Islet precursor cell (in vitro differentiated cells): ENCODE results near the gene RAD51B.

Experiments
- DNase-seq: peaks from one replicate; pipeline ENCODE4 v3.0.0-alpha.2; 2018

RAD51B gene

GRCh38 chr14:68634332-68634731 lies 814.8 kb downstream of the RAD51B start:
- DNase-seq: peak; percentile 65

GRCh38 chr14:68634874-68635595 lies 815.5 kb downstream of the RAD51B start:
- DNase-seq: peak; percentile 32

GRCh38 chr14:68636597-68636996 lies 817.0 kb downstream of the RAD51B start:
- DNase-seq: peak; percentile 68

DNA sequence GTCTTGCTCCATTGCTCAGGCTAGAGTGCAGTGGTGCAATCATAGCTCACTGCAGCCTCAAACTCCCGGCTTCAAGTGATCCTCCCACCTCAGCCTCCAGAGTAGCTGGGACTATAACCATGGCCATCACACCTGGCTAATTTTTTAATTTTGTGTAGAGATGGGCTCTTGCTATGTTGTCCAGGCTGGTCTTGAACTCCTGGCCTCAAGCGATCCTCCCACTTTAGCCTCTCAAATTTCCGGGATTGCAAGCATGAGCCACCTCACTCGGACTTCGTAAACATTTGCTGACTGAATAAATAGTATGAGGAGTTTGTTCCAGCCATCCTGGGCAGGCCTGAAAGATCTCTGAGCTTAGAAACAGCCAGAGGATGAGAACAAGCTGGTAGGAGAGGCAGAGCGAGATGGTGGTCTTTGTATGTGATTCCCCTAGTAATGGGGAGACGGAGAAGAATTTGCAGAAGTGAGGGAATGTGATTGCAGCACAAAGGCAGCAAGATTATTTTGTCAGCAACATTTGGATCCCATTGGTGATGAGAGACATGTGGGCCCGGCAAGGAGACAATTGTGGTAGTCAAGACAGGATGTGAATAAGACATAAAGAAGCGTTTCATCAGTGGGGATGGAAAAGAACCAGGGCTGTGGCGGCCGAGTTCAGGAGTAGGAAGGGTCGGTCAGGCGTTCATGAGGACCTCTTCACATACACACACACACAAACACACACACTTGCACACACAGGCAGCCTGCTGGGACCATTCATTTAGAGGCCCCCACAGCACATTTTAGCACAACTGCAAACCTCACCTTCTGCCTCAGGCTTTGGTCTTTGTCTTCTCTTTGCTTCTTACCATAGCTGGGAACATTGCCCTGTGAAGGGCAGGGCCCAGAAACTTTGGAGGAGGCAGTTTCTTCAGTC lies 817.8 kb downstream of the RAD51B start:
- peak; percentile 54 for DNase-seq

DNA sequence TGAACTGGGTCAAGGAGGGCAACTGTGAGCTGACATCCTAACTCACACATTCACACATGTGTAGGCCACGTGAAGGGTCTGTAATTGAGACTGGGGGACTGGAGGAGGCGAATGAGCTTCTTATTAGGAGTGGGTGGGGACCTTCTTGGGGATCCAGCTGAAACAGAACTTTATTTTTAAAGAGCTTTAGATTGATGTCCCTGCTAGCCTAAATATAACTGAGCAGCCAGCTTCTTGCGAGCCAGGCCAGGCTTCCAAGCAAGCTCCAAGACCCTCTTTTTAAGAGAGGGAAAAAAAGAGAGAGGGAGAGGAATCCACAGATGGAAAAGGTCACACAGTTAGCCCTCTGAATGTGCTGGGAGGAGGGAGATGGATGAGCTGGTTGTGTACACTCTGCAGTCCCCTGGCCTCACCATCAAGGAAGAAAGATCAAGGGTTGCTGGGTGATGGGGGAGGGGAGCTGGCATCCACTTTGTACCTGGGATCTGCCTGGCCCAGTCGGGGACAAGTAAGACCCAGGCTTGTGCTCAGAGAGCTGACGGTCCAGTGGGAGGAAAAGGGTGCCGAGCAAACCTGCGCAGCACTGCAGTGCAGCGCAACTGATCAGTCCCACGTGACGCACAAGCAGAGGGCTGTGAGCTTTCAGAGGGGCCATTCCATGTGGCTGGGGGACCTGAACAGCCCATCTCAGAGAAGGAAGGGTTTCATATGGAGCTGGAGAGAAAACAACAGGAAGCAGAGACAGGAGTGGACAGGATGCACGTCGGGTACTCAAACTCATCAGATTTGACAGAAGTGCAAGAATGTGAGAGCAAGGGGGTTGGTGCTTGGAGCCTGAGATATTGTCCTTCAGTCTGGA lies 818.8 kb downstream of the RAD51B start:
- peak; percentile 43 for DNase-seq

DNA sequence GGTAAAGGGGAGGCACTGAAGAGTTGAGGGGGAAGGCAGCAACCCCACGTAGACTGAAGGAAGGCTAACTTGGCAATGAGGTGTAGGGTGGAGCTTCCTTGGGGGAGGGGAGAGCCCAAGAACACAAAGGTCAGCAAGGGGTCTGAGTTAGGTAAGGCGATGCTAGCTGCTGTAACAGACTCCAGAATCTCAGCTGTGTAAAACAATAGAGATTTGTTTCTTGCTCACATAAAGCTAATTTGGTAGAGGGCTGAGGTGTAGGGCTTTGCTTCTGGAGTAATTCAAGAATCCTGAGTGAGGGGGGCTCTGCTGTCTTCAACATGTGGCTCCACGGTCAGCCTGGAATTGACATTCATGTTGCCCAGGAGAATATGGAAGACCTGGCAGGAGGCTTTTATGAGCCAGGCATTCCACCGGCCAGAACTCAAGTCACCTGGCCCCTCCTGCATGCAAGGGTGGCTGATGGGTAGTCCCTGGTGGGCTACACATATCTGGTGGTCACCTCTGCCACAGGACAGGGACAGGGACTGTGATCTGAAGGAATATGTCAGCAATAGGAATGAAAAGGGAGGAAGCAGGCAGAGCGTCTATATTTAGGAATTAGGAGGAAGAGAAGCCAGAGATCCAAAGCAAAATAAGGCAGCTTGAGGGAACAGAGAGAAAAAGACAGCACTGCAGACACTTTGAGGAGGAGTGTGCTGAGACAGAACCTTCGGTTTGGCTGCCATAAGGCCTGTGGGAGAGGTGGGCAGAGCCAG lies 819.6 kb downstream of the RAD51B start:
- peak; percentile 43 for DNase-seq

GRCh38 chr14:68639758-68640574 lies 820.4 kb downstream of the RAD51B start:
- DNase-seq: no peak

DNA sequence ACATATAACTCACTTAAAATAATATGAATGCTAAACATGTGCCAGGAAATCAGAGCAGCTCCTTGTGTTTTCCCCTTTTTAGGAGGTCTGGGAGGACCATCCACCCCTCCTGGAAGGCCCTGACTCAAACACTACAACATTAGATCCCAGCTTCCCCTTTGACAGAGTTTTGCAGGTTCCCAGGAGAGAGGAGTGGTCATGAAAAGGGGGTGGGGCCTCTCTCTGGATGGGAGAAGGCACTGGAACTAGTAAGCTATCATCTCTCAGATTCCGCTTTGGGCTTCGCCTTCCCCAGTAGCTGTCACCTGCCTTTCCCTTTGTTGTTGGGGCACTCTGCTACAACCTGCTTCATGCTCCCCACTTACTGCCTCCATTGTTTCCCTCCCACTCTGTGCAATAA lies 824.1 kb downstream of the RAD51B start:
- DNase-seq: peak; percentile 47

- DNase-seq: peak; percentile 27
Observed at GRCh38 chr14:68644101-68644500, 824.5 kb downstream of the RAD51B start.

DNA sequence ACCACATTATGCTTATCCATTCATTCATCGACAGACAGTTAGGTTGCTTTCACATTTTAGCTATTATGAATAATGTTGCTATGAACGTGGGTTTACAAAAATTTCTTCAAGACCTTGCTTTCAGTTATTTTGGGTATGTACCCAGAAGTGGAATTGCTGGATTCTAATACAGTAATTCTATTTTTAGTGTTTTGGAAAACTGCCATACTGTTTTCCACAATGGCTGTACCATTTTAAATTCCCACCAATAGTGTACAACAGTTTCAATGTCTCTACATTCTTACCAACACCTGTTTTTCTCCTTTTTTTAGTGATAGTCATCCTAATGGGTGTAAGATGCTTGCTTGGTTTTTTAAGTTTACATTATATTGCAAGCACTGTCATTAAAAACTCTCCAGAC lies 825.8 kb downstream of the RAD51B start:
- no peak for DNase-seq

DNA sequence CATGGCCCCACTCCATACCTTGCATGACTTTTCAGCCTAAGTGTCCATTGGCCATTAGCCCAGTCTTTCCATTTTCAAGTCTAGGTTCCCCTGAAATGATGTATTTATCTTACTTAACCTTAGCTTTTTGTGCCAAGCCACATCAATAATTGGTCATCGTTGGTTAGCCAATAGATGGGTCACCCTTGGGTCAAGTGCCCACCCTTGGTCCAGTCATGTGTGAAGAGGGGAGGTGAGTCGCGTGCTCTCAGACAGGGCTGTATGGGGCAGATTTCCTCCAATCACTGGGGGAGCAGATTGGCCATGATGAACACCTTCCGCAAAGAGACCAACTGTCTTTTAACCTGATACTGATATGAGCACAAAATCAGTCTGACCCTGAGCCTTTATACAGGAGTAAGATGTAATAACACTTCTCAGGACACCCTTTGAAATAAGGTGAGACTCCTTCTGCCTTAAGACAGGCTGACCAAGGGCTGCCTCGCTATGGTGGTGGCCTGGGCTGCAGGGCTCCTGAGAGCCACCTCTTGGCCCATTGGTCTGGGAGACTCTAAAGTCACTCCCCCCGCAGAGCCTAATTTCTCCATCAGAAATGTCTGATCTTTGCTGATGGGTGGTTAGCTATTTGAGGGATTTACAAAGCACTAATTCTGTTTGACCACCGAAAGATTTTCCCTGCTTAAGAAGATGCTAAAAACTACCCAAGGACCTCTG lies 830.1 kb downstream of the RAD51B start:
- peak; percentile 16 for DNase-seq

GRCh38 chr14:68650404-68650994 lies 830.9 kb downstream of the RAD51B start:
- DNase-seq: no peak

GRCh38 chr14:68651075-68651474 lies 831.5 kb downstream of the RAD51B start:
- no peak for DNase-seq

DNA sequence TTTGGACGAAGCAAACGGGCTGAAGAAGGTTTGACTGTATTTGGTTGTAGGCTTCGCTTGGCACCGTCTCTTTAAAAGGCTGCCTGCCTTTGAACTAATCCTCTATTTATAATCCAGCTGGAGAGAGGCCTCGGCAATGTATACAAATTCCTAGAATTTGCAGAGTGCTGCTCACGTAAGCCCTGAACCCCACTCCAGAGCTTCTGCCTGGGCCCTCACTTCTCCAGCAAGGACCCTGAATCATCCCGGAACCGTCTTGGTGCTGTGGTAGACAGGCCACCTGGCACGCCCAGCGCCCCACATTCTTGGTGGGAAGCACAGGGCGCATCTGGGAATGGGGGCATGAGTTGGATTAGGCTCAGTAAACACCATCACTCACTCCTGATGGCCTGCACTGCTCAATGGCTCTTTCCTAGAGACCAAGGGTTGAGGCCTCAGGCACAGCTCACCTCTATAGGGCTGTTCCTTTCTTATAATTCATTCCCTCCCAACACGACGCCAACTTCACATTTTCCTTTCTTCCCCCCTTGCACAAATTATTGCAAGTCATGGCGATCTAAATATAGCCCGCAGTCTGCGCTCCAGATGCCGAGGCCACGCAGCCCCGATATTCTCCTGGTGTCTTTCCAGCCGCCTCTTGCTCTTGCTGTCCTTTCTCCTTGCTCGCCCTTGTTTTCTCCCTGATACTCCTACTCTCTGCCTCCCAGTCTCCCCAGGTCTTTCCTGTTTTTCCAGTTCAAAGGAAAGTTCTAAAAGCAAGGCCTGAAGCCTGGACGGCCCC lies 832.3 kb downstream of the RAD51B start:
- DNase-seq: peak; percentile 61

DNA sequence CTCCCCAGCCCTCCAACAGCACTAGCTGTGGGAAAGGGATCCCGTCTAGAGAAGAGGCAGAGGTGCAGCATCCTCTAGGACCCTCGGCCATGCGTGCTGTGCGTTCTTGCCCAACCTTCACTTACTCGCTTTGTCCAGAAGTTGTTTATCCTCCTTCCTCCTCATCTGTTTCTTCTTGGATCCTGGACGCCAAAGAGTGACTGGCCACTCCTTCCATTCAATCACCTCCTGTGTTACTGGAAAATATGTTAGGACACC lies 832.8 kb downstream of the RAD51B start:
- no peak for DNase-seq

- peak; percentile 28 for DNase-seq
Observed at GRCh38 chr14:68653108-68653507, 833.5 kb downstream of the RAD51B start.

GRCh38 chr14:68653804-68654203 lies 834.2 kb downstream of the RAD51B start:
- DNase-seq: peak; percentile 12

- peak; percentile 35 for DNase-seq
Observed at GRCh38 chr14:68654471-68654941, 834.9 kb downstream of the RAD51B start.

DNA sequence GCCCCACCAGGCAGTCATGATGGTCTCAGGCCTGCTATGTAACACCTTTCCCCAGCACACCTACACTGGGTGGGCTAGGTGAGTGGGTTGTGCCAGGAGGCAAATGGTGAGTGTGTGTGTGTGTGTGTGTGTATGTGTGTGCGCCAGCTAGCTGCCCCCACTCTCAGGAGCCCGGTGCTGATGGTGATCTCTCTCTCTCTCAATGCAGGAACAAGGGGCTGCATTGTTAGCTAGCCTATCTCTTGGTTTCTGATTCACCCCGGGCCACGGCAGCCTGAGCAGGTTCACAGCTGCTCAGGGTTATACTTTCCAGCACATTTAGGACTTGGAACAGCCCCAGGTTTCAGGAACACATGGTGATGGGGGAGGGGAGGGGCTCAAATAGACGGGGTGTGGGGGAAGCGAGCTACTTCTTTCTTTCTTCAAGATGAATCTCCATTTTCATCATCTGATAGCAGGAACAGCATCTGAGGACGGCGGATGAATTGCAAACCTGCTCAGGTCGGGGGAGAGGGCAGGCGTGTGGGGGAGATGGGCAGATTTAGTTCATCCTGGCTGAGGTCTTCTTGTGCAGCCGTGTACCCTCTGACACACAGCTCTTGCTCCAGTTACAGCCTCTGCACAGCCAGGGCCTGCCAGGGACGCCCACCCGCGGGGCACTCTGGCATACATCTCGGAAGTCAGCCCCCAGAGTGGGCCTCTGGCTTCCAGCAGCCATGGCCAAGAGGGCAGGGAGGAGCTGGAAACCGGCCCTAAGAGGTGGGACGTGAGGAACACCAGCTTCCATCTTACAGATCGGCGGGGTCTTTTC lies 835.6 kb downstream of the RAD51B start:
- peak; percentile 84 for DNase-seq
